H9 (cell line): ENCODE results near the gene RRP36. TPM values are rescaled to one million over a fixed set of nuclear protein-coding genes. Genes with fewer than 3 reads are reported as not detected.

Source experiments
- DNase-seq: peaks from one replicate; pipeline ENCODE4 v3.0.0-alpha.2; 2017
- H2AFZ ChIP-seq: one replicate; pipeline ENCODE4 v1.6.1; 2013; ENCODE audit warnings: mild to moderate bottlenecking, low read length, control low read depth, moderate library complexity
- H2AK5ac ChIP-seq: 2 replicates; pipeline ENCODE4 v1.6.1; 2013; ENCODE audit warnings: low read length, control low read depth, mixed read lengths; ENCODE audit not compliant: insufficient read length
- H2BK120ac ChIP-seq: one replicate; pipeline ENCODE4 v1.6.1; 2013; ENCODE audit warnings: low read depth, mild to moderate bottlenecking, low read length, control low read depth, inconsistent platforms; ENCODE audit not compliant: poor library complexity, severe bottlenecking
- H2BK12ac ChIP-seq: 2 replicates; pipeline ENCODE4 v1.6.1; 2013; ENCODE audit warnings: low read length, control low read depth, mixed read lengths, low read depth; ENCODE audit not compliant: insufficient read length
- H2BK15ac ChIP-seq: 2 replicates; pipeline ENCODE4 v1.6.1; 2013; ENCODE audit warnings: low read depth, low read length, control low read depth
- H2BK20ac ChIP-seq: one replicate; pipeline ENCODE4 v1.6.1; 2013; ENCODE audit warnings: low read depth, mild to moderate bottlenecking, low read length, control low read depth, inconsistent platforms; ENCODE audit not compliant: poor library complexity, severe bottlenecking
- H2BK5ac ChIP-seq: 2 replicates; pipeline ENCODE4 v1.6.1; 2013; ENCODE audit warnings: low read length, control low read depth, mixed read lengths; ENCODE audit not compliant: insufficient read length
- H3K14ac ChIP-seq: 2 replicates; pipeline ENCODE4 v1.6.1; 2013; ENCODE audit warnings: low read length, control low read depth; ENCODE audit not compliant: insufficient read depth
- H3K18ac ChIP-seq: 2 replicates; pipeline ENCODE4 v1.6.1; 2013; ENCODE audit warnings: low read depth, mild to moderate bottlenecking, mixed read lengths, low read length, control low read depth; ENCODE audit not compliant: insufficient read length
- H3K23ac ChIP-seq: 2 replicates; pipeline ENCODE4 v1.6.1; 2013; ENCODE audit warnings: low read length, control low read depth, mixed read lengths, low read depth; ENCODE audit not compliant: insufficient read length
- H3K23me2 ChIP-seq: 2 replicates; pipeline ENCODE4 v1.6.1; 2013; ENCODE audit warnings: low read depth, mild to moderate bottlenecking, mixed read lengths, low read length, control low read depth; ENCODE audit not compliant: insufficient read length, poor library complexity, severe bottlenecking
- H3K27ac ChIP-seq: 2 replicates; pipeline ENCODE4 v1.5.1; 2013; ENCODE audit warnings: low read length, control low read depth, mixed read lengths, low read depth; ENCODE audit not compliant: insufficient read length
- H3K27me3 ChIP-seq: 2 replicates; pipeline ENCODE4 v1.6.1; 2013; ENCODE audit warnings: low read length, control low read depth, inconsistent platforms; ENCODE audit not compliant: insufficient read depth
- H3K4ac ChIP-seq: 2 replicates; pipeline ENCODE4 v1.6.1; 2013; ENCODE audit warnings: low read depth, mild to moderate bottlenecking, control low read depth, inconsistent platforms, low read length, moderate library complexity
- H3K4me1 ChIP-seq: 2 replicates; pipeline ENCODE4 v1.6.1; 2013; ENCODE audit warnings: low read length, control low read depth, inconsistent platforms; ENCODE audit not compliant: insufficient read depth
- H3K4me2 ChIP-seq: 2 replicates; pipeline ENCODE4 v1.6.1; 2013; ENCODE audit warnings: low read length, control low read depth, mixed read lengths; ENCODE audit not compliant: insufficient read length, insufficient read depth
- H3K56ac ChIP-seq: 2 replicates; pipeline ENCODE4 v1.6.1; 2013; ENCODE audit warnings: low read depth, mild to moderate bottlenecking, mixed read lengths, low read length, control low read depth; ENCODE audit not compliant: insufficient read length
- H3K79me1 ChIP-seq: 2 replicates; pipeline ENCODE4 v1.6.1; 2013; ENCODE audit warnings: low read depth, mild to moderate bottlenecking, moderate library complexity, low read length, control low read depth, inconsistent platforms; ENCODE audit not compliant: insufficient read depth, poor library complexity, severe bottlenecking
- H3K79me2 ChIP-seq: 2 replicates; pipeline ENCODE4 v1.6.1; 2013; ENCODE audit warnings: low read length, control low read depth, inconsistent platforms; ENCODE audit not compliant: insufficient read depth
- H3K9ac ChIP-seq: 2 replicates; pipeline ENCODE4 v1.6.1; 2013; ENCODE audit warnings: low read length, control low read depth, mixed read lengths; ENCODE audit not compliant: insufficient read length; ENCODE audit errors: extremely low read depth
- H3K9me3 ChIP-seq: one replicate; pipeline ENCODE4 v1.6.1; 2013; ENCODE audit warnings: low read depth, low read length, inconsistent platforms; ENCODE audit not compliant: control insufficient read depth
- H3T11ph ChIP-seq: one replicate; pipeline ENCODE4 v1.6.1; 2013; ENCODE audit warnings: mild to moderate bottlenecking, low read length, control low read depth, inconsistent platforms
- H4K20me1 ChIP-seq: one replicate; pipeline ENCODE4 v1.6.1; 2013; ENCODE audit not compliant: control insufficient read depth, insufficient read length, insufficient read depth
- H4K5ac ChIP-seq: 2 replicates; pipeline ENCODE4 v1.6.1; 2013; ENCODE audit warnings: low read depth, mild to moderate bottlenecking, mixed read lengths, low read length, control low read depth; ENCODE audit not compliant: insufficient read length
- H4K8ac ChIP-seq: replicated peaks from 2 replicates; pipeline ENCODE4 v1.6.1; 2013; ENCODE audit warnings: low read length, control low read depth, mixed read lengths, low read depth; ENCODE audit not compliant: insufficient read length
- H4K91ac ChIP-seq: 2 replicates; pipeline ENCODE4 v1.6.1; 2013; ENCODE audit warnings: low read depth, mild to moderate bottlenecking, moderate library complexity, mixed read lengths, low read length, control low read depth; ENCODE audit not compliant: insufficient read length
- H3K27ac Mint-ChIP-seq, 3 experiments: 2 replicates in 2 of 3; 3 replicates in 1 of 3; pipeline ENCODE4 v1.8.0; 2020 to 2021; ENCODE audit warnings: mixed read lengths in 3 of 3, mild to moderate bottlenecking in 1 of 3, moderate library complexity in 1 of 3
- H3K27me3 Mint-ChIP-seq: 2 replicates; pipeline ENCODE4 v1.8.0; 2021; ENCODE audit warnings: low read depth, mild to moderate bottlenecking, moderate library complexity, mixed read lengths
- H3K36me3 Mint-ChIP-seq, 3 experiments: 2 replicates in 2 of 3; 3 replicates in 1 of 3; pipeline ENCODE4 v1.8.0; 2020 to 2021; ENCODE audit warnings: low read depth in 3 of 3, mixed read lengths in 3 of 3; ENCODE audit not compliant: insufficient read depth in 1 of 3
- H3K4me1 Mint-ChIP-seq, 2 experiments: 2 replicates each; pipeline ENCODE4 v1.8.0; 2020; ENCODE audit warnings: mixed read lengths in 2 of 2
- H3K4me3 Mint-ChIP-seq, 2 experiments: 2 replicates in 1 of 2; 3 replicates in 1 of 2; pipeline ENCODE4 v1.8.0; 2020 to 2021; ENCODE audit warnings: mild to moderate bottlenecking in 2 of 2, mixed read lengths in 2 of 2, moderate library complexity in 1 of 2
- H3K9me3 Mint-ChIP-seq, 2 experiments: 2 replicates in 1 of 2; 3 replicates in 1 of 2; pipeline ENCODE4 v1.8.0; 2020; ENCODE audit warnings: mild to moderate bottlenecking in 2 of 2, mixed read lengths in 2 of 2, moderate library complexity in 1 of 2
- WGBS: extraction: QIAGEN DNeasy Blood & Tissue Kit; methylation state at CpG from one replicate; pipeline ENCODE4 v1.1.7; 2013; ENCODE audit warnings: missing lambda C conversion rate, low lambda C conversion rate, mixed read lengths; ENCODE audit not compliant: insufficient read length; ENCODE audit errors: extremely low coverage; 5-methylcytosine and 5-hydroxymethylcytosine counted together
- total RNA-seq: library from RNA; stranded (reverse); gene quantifications from 2 replicates; pipeline ENCODE4 v1.2.1, GENCODE V29; 2021
- TF ChIP-seq, protein P1 (sequence below): fragments of 200-600 bp; sonication (generic); conservative IDR thresholded peaks from 3 replicates; pipeline ENCODE4 v1.8.0; 2021; ENCODE audit warnings: antibody characterized with exemption, mild to moderate bottlenecking

Gene RRP36
- total RNA-seq, 1 experiment from 2014 or later = 117 TPM

DNA sequence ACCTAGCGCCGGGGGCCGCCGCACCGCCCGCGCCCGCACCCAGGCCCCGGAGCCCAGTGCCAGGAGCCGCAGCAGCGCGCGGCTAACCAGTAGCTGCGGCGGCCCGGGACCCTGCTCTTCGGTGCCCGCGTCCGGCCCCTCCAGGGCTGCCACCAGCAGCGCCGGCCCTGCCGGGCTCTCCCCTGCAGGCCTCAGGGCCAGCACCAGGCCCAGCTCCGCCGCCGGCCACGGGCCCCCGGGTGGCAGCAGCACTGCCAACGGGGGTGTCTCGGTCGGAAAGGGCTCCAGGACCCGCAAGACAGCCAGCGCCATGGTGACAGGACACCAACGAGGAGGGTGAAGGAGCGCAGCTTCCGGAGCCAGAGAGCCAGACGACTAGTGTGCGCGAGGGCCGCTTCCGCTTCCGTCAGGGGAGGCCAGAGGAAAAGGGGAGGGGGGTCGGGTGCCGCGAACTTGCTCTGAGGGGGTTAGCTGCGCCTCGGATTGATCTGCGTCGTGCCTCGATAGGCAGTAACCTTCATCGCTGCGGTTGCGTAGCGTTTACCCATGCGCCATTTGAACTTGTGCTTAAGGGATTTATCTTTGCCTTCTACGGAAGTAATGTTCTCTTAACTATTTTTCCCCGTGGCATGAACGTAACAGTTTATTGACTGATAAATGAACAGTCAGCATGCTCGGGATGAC is 42.4 kb upstream of the RRP36 start, which contains the start of gene PEX6:
TSS of gene PEX6 (minus strand) at position 343 of the 684 bp plus-strand sequence. CDS start at position 312, 31 bp downstream.
- Histone ChIP-seq H3K79me1 (no peaks in the 10 kb centered on the region), H3K56ac (no peak within 1 kb of the TSS), H2AK5ac (no peak within 1 kb of the TSS), H2BK5ac (no peak within 1 kb of the TSS), H3K4me2 (peak within 1 kb of the TSS; percentile 76), H2AFZ (no peak within 1 kb of the TSS), H2BK120ac (no peak within 1 kb of the TSS), H3K23me2 (peaks cover 13% of the 10 kb centered on the region), H3K4me1 (no peaks in the 10 kb centered on the region; the same call in 1 of the 2 replicates), H3K27ac (no peak within 1 kb of the TSS), H2BK20ac (no peak within 1 kb of the TSS), H3K4ac (no peak within 1 kb of the TSS), H2BK15ac (no peak within 1 kb of the TSS), H3K23ac (no peak within 1 kb of the TSS), H3K14ac (peak within 1 kb of the TSS; percentile 66; the same call in 1 of the 2 replicates), H4K8ac (no peak within 1 kb of the TSS), H4K5ac (no peak within 1 kb of the TSS), H3K9me3 (no peaks in the 10 kb centered on the region), H3K27me3 (no peaks in the 10 kb centered on the region), H3K18ac (no peak within 1 kb of the TSS), H3K9ac (peak within 1 kb of the TSS; percentile 69), H3T11ph (no peak within 1 kb of the TSS), H3K79me2 (no peaks in the 10 kb centered on the region), H2BK12ac (no peak within 1 kb of the TSS), H4K91ac (no peak within 1 kb of the TSS), H4K20me1 (no peaks in the 10 kb centered on the region)
- H3K36me3 Mint-ChIP-seq = peaks cover 3 to 6% (median 4%) of the 10 kb centered on the region in 3 experiments; a peak in 4 of 7 replicates
- H3K27me3 Mint-ChIP-seq = no peaks in the 10 kb centered on the region
- no peaks in the 10 kb centered on the region for H3K9me3 Mint-ChIP-seq
- no CpG with 5 or more reads among the region's 59 CpGs for WGBS
- peaks cover 16 to 22% of the 10 kb centered on the region in 2 experiments for H3K4me1 Mint-ChIP-seq
- peak within 1 kb of the TSS; percentile 83 to 87 for H3K4me3 Mint-ChIP-seq
- TF ChIP-seq, protein P1, sequence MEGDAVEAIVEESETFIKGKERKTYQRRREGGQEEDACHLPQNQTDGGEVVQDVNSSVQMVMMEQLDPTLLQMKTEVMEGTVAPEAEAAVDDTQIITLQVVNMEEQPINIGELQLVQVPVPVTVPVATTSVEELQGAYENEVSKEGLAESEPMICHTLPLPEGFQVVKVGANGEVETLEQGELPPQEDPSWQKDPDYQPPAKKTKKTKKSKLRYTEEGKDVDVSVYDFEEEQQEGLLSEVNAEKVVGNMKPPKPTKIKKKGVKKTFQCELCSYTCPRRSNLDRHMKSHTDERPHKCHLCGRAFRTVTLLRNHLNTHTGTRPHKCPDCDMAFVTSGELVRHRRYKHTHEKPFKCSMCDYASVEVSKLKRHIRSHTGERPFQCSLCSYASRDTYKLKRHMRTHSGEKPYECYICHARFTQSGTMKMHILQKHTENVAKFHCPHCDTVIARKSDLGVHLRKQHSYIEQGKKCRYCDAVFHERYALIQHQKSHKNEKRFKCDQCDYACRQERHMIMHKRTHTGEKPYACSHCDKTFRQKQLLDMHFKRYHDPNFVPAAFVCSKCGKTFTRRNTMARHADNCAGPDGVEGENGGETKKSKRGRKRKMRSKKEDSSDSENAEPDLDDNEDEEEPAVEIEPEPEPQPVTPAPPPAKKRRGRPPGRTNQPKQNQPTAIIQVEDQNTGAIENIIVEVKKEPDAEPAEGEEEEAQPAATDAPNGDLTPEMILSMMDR = no peak
- peak; percentile 96 for DNase-seq
- peak within 1 kb of the TSS; percentile 84 to 95 (median 85) for H3K27ac Mint-ChIP-seq
